Upper lobe of right lung (tissue), 1 donor: ENCODE measurements around the gene TACC2. TPM values are rescaled to one million over a fixed set of nuclear protein-coding genes. Genes with fewer than 3 reads are reported as not detected.
"Not testable (repeated sequence)": the region's sequence is repeated elsewhere in the genome, so short reads cannot be mapped to it uniquely, and the experiment has no call there.

ENCODE experiments used
- ATAC-seq: fragments of 200-7000 bp; cut with Tn5 transposase; one replicate; pipeline ENCODE4 v1.9.1; 2020; ENCODE audit warnings: mild to moderate bottlenecking, moderate library complexity
- DNase-seq: peaks from one replicate; pipeline ENCODE4 v3.0.0-alpha.2; 2020
- H3K27ac ChIP-seq: fragments of 200-600 bp; one replicate; pipeline ENCODE4 v1.8.0; 2022
- H3K27me3 ChIP-seq: fragments of 200-600 bp; one replicate; pipeline ENCODE4 v1.8.0; 2022; ENCODE audit warnings: mild to moderate bottlenecking
- H3K36me3 ChIP-seq: fragments of 200-600 bp; one replicate; pipeline ENCODE4 v1.8.0; 2022
- H3K4me1 ChIP-seq: fragments of 200-600 bp; one replicate; pipeline ENCODE4 v1.8.0; 2022
- H3K4me3 ChIP-seq: fragments of 200-600 bp; one replicate; pipeline ENCODE4 v1.8.0; 2022; ENCODE audit warnings: mild to moderate bottlenecking
- H3K9me3 ChIP-seq: fragments of 200-600 bp; one replicate; pipeline ENCODE4 v1.8.0; 2022
- CTCF ChIP-seq: fragments of 200-600 bp; IDR thresholded peaks from one replicate; pipeline ENCODE4 v1.8.0; 2022; ENCODE audit warnings: antibody characterized with exemption
- intact Hi-C: fragments of 100-400 bp; cut with DNase I; formaldehyde crosslinking; loops from one replicate; pipeline ENCODE4 v1.11.0; 2022
- total RNA-seq: library from RNA; stranded (reverse); fragmentation: NEBNext Ultra II Directional; extraction: Animal tissue kit (Norgen Biotek cat#: 25700); gene quantifications from one replicate; pipeline ENCODE4 v1.2.1, GENCODE V29; 2021
- donor health status: DM: no; HTN: yes; CAD: no; lungs with severe emphysema.

TACC2 gene
- total RNA-seq, 1 donor from 2014 or later: 236 TPM

- no peak overlapping the region for H3K27ac ChIP-seq
- intact Hi-C loops: no loop called here
- no peak for DNase-seq
- ATAC-seq: no peak
- no peaks in the 10 kb centered on the region for H3K27me3 ChIP-seq
- no peak overlapping the region for H3K4me3 ChIP-seq
- no peaks in the 10 kb centered on the region for H3K9me3 ChIP-seq
- no peaks in the 10 kb centered on the region for H3K36me3 ChIP-seq
- TF ChIP-seq CTCF: no peak
- no peaks in the 10 kb centered on the region for H3K4me1 ChIP-seq
Measured at GRCh38 chr10:122091722-122092121, 102.8 kb downstream of the TACC2 start.

GRCh38 chr10:122093076-122093475, 104.1 kb downstream of the TACC2 start:
- Histone ChIP-seq H3K9me3 (no peaks in the 10 kb centered on the region), H3K4me3 (no peak overlapping the region), H3K27me3 (no peaks in the 10 kb centered on the region), H3K4me1 (no peaks in the 10 kb centered on the region), H3K36me3 (no peaks in the 10 kb centered on the region), H3K27ac (no peak overlapping the region)
- no peak for DNase-seq
- intact Hi-C loops: no loop called here
- no peak for TF ChIP-seq CTCF
- no peak for ATAC-seq

GRCh38 chr10:122096181-122096580, 107.2 kb downstream of the TACC2 start:
- intact Hi-C loops, DNase-seq: not testable (repeated sequence)

GRCh38 chr10:122096705-122097104, 107.7 kb downstream of the TACC2 start:
- Histone ChIP-seq H3K27ac (no peak overlapping the region), H3K27me3 (no peaks in the 10 kb centered on the region), H3K4me1 (no peaks in the 10 kb centered on the region), H3K4me3 (no peak overlapping the region), H3K9me3 (no peaks in the 10 kb centered on the region), H3K36me3 (no peaks in the 10 kb centered on the region)
- no peak for DNase-seq
- no peak for TF ChIP-seq CTCF
- no peak for ATAC-seq
- intact Hi-C loops: no loop called here

More at GRCh38 chr10:122096181-122096580, 107.2 kb downstream of the TACC2 start:
- H3K4me3 ChIP-seq, ATAC-seq, H3K27ac ChIP-seq, H3K27me3 ChIP-seq, H3K9me3 ChIP-seq, H3K36me3 ChIP-seq, H3K4me1 ChIP-seq: not testable (repeated sequence)

- Histone ChIP-seq H3K36me3 (no peaks in the 10 kb centered on the region), H3K4me3 (no peak overlapping the region), H3K27ac (no peak overlapping the region), H3K27me3 (no peaks in the 10 kb centered on the region), H3K9me3 (no peaks in the 10 kb centered on the region), H3K4me1 (peaks cover 4% of the 10 kb centered on the region)
- TF ChIP-seq CTCF: no peak
- ATAC-seq: no peak
- DNase-seq: no peak
- intact Hi-C loops: no loop called here
Measured at GRCh38 chr10:122097935-122098334, 109.0 kb downstream of the TACC2 start.

- no peak for DNase-seq
- no peak overlapping the region for H3K4me3 ChIP-seq
- H3K27ac ChIP-seq: no peak overlapping the region
- intact Hi-C loops: no loop called here
- TF ChIP-seq CTCF: no peak
- H3K27me3 ChIP-seq: no peaks in the 10 kb centered on the region
- no peak for ATAC-seq
- H3K9me3 ChIP-seq: no peaks in the 10 kb centered on the region
- peaks cover 4% of the 10 kb centered on the region for H3K4me1 ChIP-seq
- H3K36me3 ChIP-seq: no peaks in the 10 kb centered on the region
Measured at GRCh38 chr10:122098924-122099323, 110.0 kb downstream of the TACC2 start.
